AG10803 (cell line): ENCODE results near the gene BORCS6.
A peak's percentile ranks its signal among the peaks of the same experiment; 100 is the strongest.

Experiments
- DNase-seq: peaks from one replicate; pipeline ENCODE4 v3.0.0; 2010; ENCODE audit warnings: low read depth
- H3K4me3 ChIP-seq: 2 replicates; pipeline ENCODE4 v1.5.1; 2011; ENCODE audit warnings: mild to moderate bottlenecking, low read length, control low read depth
- TF ChIP-seq, protein P1 (sequence below): conservative IDR thresholded peaks from 2 replicates; pipeline ENCODE4 v1.5.1; 2011; ENCODE audit warnings: mild to moderate bottlenecking, low read length, control low read depth, inconsistent platforms

Gene BORCS6

DNA sequence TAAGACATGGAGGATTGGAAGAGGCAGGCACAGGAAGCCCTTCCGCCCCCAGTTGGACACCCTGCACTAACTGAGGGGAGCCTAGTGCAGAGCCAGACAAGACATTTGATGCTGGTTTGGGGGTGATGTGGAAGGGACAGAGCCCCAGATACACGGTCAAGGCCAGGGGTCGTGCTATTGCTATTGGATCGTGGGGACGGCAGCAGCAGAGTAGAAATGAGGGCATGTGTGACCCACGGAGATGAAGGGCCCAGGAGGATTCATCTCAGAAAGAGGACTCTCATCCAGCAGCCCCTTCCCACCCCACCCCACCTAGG, 25.2 kb downstream of the BORCS6 start:
- no peak overlapping the region for H3K4me3 ChIP-seq
- no peak for DNase-seq
- TF ChIP-seq, protein P1, sequence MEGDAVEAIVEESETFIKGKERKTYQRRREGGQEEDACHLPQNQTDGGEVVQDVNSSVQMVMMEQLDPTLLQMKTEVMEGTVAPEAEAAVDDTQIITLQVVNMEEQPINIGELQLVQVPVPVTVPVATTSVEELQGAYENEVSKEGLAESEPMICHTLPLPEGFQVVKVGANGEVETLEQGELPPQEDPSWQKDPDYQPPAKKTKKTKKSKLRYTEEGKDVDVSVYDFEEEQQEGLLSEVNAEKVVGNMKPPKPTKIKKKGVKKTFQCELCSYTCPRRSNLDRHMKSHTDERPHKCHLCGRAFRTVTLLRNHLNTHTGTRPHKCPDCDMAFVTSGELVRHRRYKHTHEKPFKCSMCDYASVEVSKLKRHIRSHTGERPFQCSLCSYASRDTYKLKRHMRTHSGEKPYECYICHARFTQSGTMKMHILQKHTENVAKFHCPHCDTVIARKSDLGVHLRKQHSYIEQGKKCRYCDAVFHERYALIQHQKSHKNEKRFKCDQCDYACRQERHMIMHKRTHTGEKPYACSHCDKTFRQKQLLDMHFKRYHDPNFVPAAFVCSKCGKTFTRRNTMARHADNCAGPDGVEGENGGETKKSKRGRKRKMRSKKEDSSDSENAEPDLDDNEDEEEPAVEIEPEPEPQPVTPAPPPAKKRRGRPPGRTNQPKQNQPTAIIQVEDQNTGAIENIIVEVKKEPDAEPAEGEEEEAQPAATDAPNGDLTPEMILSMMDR = no peak

DNA sequence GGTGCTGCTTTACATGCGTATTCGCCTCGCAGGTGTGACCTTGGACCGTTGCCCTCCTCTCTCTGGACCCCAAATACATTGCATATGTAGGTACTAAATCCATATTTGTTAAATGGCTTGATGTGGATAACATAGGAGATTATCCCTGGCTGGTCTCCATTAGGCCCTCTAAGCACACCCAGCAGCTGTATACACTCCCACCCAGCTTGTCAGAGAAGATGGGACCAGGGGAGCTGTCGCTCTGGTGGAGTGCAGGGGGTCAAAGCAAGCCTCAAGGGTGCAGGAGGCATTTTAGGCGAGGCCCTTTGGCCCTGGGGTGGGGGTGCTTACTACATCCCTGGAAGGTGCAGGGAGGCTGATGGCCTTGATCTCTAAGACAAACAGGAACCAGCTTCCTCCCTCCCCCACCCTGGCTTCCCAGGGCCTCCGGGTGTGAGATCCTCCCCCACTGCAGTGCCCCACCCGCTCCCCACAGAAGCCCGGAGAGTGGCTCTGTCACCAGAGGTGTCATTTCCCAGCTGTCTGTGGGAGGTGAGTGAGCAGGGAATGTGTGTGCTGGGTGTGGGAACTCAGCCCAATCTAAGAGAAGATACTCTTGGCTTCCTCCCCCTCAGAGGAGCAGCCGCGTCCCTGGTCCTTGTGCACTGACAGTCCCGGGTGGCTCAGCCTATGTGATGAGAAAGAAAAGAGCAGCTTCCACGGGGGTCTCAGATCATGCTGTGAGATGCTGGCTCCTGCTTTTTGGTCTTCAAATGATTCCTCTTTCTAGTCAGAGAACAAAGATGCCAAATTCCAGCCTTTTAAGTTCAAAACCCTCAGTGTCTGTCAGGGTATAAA, 25.8 kb downstream of the BORCS6 start:
- peak; percentile 65 for DNase-seq
- TF ChIP-seq, protein P1 = no peak
- H3K4me3 ChIP-seq = peak overlapping the region; percentile 9; the same call in 1 of the 2 replicates

DNA sequence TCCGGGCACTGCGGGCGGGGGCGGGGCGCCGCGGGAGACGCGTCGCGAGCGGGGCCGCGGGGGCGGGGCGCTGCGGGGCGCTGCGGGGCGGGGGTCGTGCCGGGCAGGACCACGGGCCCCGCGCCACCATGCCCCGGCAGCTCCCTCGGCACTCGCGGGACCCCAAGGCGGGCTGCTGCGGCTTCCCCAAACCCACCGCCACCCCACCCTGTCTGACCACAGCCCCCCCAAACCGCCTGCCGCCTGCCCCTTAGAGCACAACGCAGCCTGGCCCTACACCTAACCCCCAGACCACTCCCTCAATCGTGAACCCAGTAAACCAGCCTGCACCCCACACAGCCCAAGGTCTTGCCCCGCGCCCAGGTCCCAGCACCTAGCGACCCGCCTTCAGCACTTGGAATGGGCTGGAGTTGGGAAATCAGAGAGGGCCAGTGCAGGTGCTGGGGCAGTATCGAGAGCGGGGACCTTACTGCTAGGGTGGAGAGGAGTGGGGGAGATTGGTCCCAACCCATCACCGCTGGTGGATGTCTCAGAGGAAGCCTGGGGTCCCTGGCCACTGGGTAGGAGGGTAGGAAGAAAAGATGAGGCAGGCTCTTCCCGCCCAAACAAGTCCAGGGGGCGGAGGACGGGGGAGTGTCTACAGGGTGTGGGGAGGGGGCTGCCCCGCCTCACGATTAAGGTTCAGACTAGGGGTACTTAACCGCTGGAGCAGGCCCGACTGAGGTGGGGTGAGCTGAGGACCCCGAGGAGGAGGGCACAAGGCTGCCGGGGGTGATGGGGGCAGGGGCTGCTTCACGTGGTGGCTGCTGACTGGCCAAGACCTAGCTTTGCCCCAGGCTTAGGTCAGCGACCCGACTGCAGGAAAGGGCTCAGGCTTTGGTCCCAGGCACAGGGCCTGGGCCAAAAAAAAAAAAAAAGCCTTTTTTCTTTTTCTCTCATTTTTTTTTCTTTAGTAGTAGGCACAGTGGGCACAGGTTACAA, 26.7 kb downstream of the BORCS6 start:
- DNase-seq = no peak
- peak overlapping the region; percentile 66 for H3K4me3 ChIP-seq
- TF ChIP-seq, protein P1 = no peak

DNA sequence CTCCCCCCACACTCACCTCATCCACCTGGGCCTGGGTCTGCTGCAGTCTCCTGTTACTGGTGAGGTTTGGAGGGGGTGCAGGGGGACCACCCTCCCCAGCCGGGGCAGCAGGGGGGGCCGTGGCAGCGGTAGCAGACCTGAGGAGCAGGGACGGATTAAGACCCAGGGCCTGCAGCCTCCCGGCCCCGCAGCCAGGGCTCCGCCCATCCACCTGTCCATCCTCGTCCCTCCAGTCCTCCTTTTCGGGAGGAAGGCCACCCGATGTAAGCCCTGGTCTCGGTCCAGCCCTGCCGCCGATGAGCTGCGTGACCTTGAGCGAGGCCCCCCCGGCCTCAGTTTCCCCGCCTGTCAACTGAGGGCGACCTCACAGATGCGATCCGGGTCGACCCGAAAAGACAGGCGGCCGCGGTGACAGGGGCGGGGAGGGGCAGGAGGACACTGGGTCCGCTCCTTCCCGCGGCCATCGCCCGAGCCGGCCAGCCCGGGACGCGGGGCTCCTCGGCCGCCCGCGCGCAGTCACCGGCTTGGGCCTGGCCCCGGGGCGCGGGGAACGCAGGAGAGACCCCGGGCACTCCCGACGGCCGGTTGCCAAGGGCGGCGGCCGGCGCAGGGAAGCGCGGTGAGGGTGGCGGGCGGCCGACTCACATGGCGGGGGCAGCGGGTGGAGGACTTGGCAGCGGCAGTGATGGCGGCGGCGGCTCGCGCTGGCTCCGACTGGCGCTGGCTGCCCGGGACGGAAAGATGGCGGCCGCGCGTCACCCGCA, 27.6 kb downstream of the BORCS6 start, which contains the start of gene VAMP2:
Gene VAMP2, minus strand, starts transcription at position 716 of the 764 bp plus-strand sequence. Its CDS starts 69 bp downstream, at position 647.
- H3K4me3 ChIP-seq = peak within 1 kb of the TSS; percentile 94
- peak; percentile 71 for DNase-seq
- TF ChIP-seq, protein P1 = no peak

DNA sequence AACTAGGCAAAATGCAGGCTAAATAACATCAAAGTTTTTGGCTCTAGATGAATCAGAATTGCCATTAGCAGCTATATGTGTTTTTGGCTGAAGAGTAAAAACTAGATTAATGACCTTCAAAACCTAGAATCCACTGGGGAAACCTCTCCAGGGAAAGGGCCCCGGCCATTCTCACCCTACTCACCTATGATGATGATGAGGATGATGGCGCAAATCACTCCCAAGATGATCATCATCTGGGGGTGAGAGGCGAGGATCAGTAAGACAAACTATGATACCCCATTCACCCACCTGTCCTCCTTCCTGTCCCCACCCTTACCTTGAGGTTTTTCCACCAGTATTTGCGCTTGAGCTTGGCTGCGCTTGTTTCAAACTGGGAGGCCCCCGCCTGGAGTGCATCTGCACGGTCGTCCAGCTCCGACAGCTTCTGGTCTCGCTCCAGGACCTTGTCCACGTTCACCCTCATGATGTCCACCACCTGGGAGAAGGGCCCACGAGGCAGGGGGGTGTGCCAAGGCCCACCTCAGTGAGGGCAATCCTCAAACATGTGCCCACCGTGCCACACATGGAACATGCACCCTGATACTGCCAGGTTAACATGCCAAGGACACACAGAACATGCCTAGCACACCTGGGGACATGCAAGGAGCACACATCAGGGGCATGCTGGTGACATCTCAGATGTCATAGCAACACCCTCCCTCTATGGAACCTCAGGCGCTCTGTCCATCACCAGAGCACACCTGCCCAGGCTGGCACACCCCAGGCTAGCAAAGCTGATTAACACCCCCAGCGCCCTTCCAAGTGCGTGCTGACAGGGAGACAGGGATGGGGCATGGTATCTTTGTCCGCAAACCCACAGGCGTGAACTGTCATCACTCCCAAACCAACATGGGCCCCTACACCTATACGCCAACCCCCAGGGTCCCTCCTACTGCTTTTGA, 28.4 kb downstream of the BORCS6 start:
- TF ChIP-seq, protein P1 = no peak
- H3K4me3 ChIP-seq = peak overlapping the region; percentile 94
- no peak for DNase-seq

DNA sequence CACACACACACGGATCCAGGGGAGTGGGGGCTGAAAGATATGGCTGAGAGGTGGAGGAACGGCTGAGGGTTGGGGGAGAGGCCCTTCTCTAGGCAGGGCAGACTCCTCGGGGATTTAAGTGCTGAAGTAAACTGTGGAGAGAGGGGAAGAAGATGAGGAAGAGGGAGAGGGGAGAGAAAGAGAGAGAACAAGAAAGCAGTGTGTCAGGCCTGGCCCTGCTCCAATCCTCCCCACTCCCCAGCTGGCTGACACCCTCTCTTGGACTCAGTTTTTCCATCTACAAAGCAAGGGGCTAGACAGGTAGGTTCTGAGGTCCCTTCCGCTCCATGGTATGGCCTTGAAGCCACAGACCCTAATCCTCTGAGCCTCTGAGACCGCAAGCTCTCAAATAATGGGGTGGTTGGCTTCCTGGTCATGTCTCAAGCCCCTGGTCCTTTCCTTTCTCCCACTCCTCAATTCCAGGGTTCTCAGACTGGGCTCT, 29.2 kb downstream of the BORCS6 start:
- peak overlapping the region; percentile 7; the same call in 1 of the 2 replicates for H3K4me3 ChIP-seq
- TF ChIP-seq, protein P1 = no peak
- no peak for DNase-seq
